Adrenal gland (tissue), 12 donors: ENCODE measurements around the gene ERC2. TPM values are rescaled to one million over a fixed set of nuclear protein-coding genes. Genes with fewer than 3 reads are reported as not detected.

Source experiments
- DNase-seq, 7 donors: peaks; one replicate each; pipeline ENCODE4 v3.0.0-alpha.2; 2019 to 2020
- H3K27ac ChIP-seq, 5 donors: fragments of 200-600 bp; sonication (generic) in 4 of 5; 1 replicate in 3 of 5; 2 replicates in 2 of 5; pipeline versions ENCODE4 v1.5.1 to v1.8.0; 2016 to 2020; ENCODE audit warnings: mild to moderate bottlenecking in 1 of 5
- H3K27me3 ChIP-seq: fragments of 200-600 bp; 2 replicates; pipeline ENCODE4 v1.8.0; 2021
- H3K36me3 ChIP-seq, 2 donors: fragments of 200-600 bp; replicated peaks in 1 of 2; 1 replicate in 1 of 2; 2 replicates in 1 of 2; pipeline versions ENCODE4 v1.5.1 to v1.8.0; 2018 to 2022
- H3K4me1 ChIP-seq, 2 donors: fragments of 200-600 bp; replicated peaks in 1 of 2; 1 replicate in 1 of 2; 2 replicates in 1 of 2; pipeline versions ENCODE4 v1.5.1 to v1.8.0; 2018 to 2021
- H3K4me3 ChIP-seq, 4 donors: fragments of 200-600 bp; sonication (generic) in 3 of 4; one replicate each; pipeline ENCODE4 v1.5.1; 2016 to 2018
- H3K9me3 ChIP-seq, 3 donors: fragments of 200-600 bp; sonication (generic) in 1 of 3; replicated peaks in 1 of 3; 1 replicate in 2 of 3; 2 replicates in 1 of 3; pipeline versions ENCODE4 v1.5.1 to v1.8.0; 2016 to 2021
- POLR2A ChIP-seq, 2 donors: fragments of 450-650 bp; IDR thresholded peaks; one replicate each; pipeline ENCODE4 v1.6.1; 2017; ENCODE audit warnings: antibody characterized with exemption in 2 of 2, mild to moderate bottlenecking in 2 of 2, moderate library complexity in 1 of 2
- WGBS, 4 donors: extraction: QIAGEN DNeasy Blood & Tissue Kit in 2 of 4; methylation state at CpG; one replicate each; pipeline versions ENCODE4 v1.1.5 to v1.1.7; 2013 to 2017; 5-methylcytosine and 5-hydroxymethylcytosine counted together
- intact Hi-C, 2 donors: fragments of 100-400 bp; cut with DNase I; formaldehyde crosslinking; loops; one replicate each; pipeline versions ENCODE4 v1.14.1 to v1.15.0; 2022 to 2023
- polyA plus RNA-seq, 3 donors: library from polyadenylated mRNA; stranded (reverse); fragments of 200-250 nt in 2 of 3; fragments of 350-450 nt in 1 of 3; fragmentation: Illumina TruSeq in 1 of 3; extraction: RNeasy Lipid Tissue Mini Kit (QIAGEN cat#74804) in 1 of 3; gene quantifications; one replicate each; pipeline ENCODE4 v1.2.3, GENCODE V29; 2013 to 2014
- total RNA-seq, 9 donors: library from RNA; depleted of rRNA in 4 of 9; stranded (reverse); fragments of >200 nt in 4 of 9; fragments of 120-200 nt in 1 of 9; fragmentation: NEBNext Ultra II Directional in 1 of 9; extraction: Animal tissue kit (Norgen Biotek cat#: 25700) in 1 of 9; gene quantifications; one replicate each; pipeline versions ENCODE4 v1.1.0 to v1.2.4, GENCODE V29; 2013 to 2023
- TF ChIP-seq, protein P1 (sequence below), 6 experiments: fragments of 450-650 bp in 4 of 6; fragments of 200-600 bp in 2 of 6; sonication (generic) in 1 of 6; IDR thresholded peaks; 1 replicate in 5 of 6; 2 replicates in 1 of 6; pipeline versions ENCODE4 v1.5.1 to v1.8.0; 2016 to 2021; ENCODE audit warnings: antibody characterized with exemption in 6 of 6, mild to moderate bottlenecking in 2 of 6, moderate library complexity in 1 of 6
- donor health status: healthy with polysubstance abuse.
- donor health status: Bipolar disorder and iron deficiency.
- donor health status: DM: yes; HTN: yes; CAD: no.
- donor health status: DM: no; HTN: no; CAD: no.
- donor health status: DM: no; HTN: no; CAD: no.
- donor health status: DM: yes; HTN: yes; CAD: no.

ERC2 gene
- total and polyA plus RNA-seq, 12 donors: 0.47 to 5.8 (median 1.5) TPM

DNA sequence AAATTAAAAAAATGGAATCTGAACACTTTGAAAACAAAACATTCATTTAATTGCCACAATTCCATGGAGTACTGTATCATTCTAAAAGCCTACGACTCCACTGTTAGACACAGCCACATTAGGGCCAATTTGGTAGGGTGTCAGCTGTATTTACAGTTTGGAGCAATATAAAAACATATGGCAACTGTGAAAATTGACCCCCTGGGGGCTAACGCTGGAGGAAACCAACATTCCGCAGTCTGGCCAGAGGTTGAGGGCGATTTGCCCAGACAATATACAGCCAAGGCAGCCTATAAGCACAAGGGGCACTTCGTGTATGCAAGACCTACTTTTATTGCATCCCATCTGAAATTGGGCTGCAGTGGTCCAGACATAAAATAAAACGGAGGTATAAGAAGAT, 504.7 kb downstream of the ERC2 start:
- no peak for DNase-seq

DNA sequence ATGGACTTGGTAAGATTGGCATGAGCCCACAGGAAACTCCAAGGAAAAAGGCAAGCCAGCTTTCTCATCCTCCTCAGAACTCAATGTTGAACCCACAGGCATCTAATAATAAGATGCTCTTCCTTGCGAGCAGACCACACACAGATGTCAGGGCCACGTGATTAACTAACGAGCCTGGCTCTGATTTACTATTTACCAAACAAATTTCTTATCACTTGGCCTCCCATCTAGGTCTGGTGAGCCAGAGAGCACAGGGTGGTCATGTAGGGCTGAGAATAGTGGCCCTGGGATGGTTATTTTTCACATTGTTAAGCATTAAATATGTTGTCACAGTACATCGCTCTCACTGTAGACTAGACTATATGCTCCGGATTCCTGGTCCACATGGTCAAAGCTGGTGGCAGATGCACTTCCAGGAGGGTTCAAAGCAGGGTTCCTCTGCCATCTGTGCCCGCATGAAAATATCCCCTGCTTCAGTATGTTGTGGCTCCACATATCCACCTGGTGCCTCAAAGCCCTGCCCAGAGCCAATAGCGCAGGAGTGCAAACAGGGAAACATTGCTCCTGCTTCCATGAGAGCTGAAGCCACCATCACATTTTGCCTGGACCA, 508.7 kb downstream of the ERC2 start:
- TF ChIP-seq, protein P1, sequence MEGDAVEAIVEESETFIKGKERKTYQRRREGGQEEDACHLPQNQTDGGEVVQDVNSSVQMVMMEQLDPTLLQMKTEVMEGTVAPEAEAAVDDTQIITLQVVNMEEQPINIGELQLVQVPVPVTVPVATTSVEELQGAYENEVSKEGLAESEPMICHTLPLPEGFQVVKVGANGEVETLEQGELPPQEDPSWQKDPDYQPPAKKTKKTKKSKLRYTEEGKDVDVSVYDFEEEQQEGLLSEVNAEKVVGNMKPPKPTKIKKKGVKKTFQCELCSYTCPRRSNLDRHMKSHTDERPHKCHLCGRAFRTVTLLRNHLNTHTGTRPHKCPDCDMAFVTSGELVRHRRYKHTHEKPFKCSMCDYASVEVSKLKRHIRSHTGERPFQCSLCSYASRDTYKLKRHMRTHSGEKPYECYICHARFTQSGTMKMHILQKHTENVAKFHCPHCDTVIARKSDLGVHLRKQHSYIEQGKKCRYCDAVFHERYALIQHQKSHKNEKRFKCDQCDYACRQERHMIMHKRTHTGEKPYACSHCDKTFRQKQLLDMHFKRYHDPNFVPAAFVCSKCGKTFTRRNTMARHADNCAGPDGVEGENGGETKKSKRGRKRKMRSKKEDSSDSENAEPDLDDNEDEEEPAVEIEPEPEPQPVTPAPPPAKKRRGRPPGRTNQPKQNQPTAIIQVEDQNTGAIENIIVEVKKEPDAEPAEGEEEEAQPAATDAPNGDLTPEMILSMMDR (IDR thresholded peaks at IDR 0.05): no peak
- TF ChIP-seq POLR2A (IDR thresholded peaks at IDR 0.05): no peak
- Histone ChIP-seq H3K36me3 (no peaks in the 10 kb centered on the region), H3K9me3 (no peaks in the 10 kb centered on the region), H3K4me3 (no peak overlapping the region), H3K4me1 (no peaks in the 10 kb centered on the region), H3K27ac (no peak overlapping the region), H3K27me3 (no peaks in the 10 kb centered on the region)
- no peak for DNase-seq
- intact Hi-C loops: no loop called here
- WGBS, 4 donors: 70 to 86% (median 71%) methylated on average over 7 of the region's 7 CpGs

More for the DNA sequence above, 504.7 kb downstream of the ERC2 start:
- intact Hi-C loops: no loop called here
- no peak overlapping the region for H3K4me3 ChIP-seq
- no peaks in the 10 kb centered on the region for H3K9me3 ChIP-seq
- no peak overlapping the region for H3K27ac ChIP-seq
- H3K27me3 ChIP-seq: no peaks in the 10 kb centered on the region
- H3K4me1 ChIP-seq: no peaks in the 10 kb centered on the region
- TF ChIP-seq, protein P1 (IDR thresholded peaks at IDR 0.05): no peak
- no peak for TF ChIP-seq POLR2A (IDR thresholded peaks at IDR 0.05)
- 78 to 91% (median 80%) methylated on average over 6 of the region's 6 CpGs for WGBS, 4 donors
- no peaks in the 10 kb centered on the region for H3K36me3 ChIP-seq

DNA sequence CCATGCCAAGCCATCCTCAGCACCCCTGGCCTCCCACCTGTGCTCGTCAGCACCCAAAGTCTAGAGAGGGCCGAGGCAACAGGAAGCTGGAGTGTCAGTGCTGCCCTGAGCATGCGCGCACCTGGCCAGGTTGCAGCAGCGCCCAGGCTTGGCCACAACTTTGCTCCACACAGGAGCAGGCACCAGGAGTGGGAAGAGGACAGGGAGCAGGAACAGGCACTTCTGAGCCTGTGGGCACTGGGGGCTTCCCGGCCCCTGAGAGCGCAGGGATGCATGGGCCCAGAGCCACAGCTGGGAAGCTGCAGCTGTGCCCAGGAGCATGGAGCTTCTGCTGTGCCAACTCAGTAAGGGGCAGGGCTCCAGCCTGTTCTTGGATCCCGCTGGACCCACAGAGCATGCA, 509.7 kb downstream of the ERC2 start:
- Histone ChIP-seq H3K36me3 (no peaks in the 10 kb centered on the region), H3K4me1 (no peaks in the 10 kb centered on the region), H3K9me3 (no peaks in the 10 kb centered on the region), H3K27me3 (no peaks in the 10 kb centered on the region), H3K4me3 (no peak overlapping the region), H3K27ac (no peak overlapping the region)
- TF ChIP-seq, protein P1 (IDR thresholded peaks at IDR 0.05): no peak
- TF ChIP-seq POLR2A (IDR thresholded peaks at IDR 0.05): no peak
- intact Hi-C loops: no loop called here
- 93 to 95% (median 93%) methylated on average over 6 to 8 of the region's 8 CpGs for WGBS, 4 donors
- DNase-seq: no peak

DNA sequence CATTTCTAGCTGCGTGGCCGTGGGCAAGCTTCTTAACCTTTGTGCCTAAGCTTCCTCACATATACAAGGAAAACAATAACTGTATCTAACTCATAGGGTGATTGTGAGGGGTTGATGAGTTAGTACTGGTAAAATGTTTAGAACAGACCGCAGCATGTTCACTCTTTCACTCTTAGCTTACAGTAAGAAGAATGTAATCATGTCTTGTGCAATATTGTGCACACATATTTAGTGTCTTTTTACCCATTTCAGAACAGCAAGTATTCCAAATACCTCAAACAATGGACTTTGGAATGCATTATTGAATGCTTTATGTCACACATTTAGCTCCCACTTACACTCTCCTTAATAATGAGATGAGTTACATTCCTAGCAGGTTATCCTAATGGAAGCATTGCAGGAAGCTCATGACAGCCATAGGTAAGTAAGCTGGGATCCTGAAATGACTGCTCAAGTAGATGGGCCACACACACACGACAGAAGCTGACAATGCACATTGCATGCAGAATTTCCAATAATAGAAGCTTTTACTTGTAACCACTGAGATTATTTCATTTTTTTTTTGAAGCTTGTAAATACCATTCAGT, 512.3 kb downstream of the ERC2 start:
- intact Hi-C loops: no loop called here
- H3K9me3 ChIP-seq: no peaks in the 10 kb centered on the region
- no peak for TF ChIP-seq POLR2A (IDR thresholded peaks at IDR 0.05)
- TF ChIP-seq, protein P1 (IDR thresholded peaks at IDR 0.05): no peak
- H3K27me3 ChIP-seq: no peaks in the 10 kb centered on the region
- no peak overlapping the region for H3K27ac ChIP-seq
- DNase-seq: no peak
- H3K36me3 ChIP-seq: no peaks in the 10 kb centered on the region
- H3K4me1 ChIP-seq: no peaks in the 10 kb centered on the region
- no peak overlapping the region for H3K4me3 ChIP-seq
- 78 to 87% (median 82%) methylated on average over 4 of the region's 4 CpGs for WGBS, 4 donors
